TTC549 (cell line): ENCODE results near the gene ACSBG1.

ENCODE experiments used
- FAIRE-seq: peaks from 2 replicates; lab custom pipeline; 2012; peaks lifted over from hg19 to GRCh38; lab: Jason Lieb, UNC

Gene ACSBG1, protein sequence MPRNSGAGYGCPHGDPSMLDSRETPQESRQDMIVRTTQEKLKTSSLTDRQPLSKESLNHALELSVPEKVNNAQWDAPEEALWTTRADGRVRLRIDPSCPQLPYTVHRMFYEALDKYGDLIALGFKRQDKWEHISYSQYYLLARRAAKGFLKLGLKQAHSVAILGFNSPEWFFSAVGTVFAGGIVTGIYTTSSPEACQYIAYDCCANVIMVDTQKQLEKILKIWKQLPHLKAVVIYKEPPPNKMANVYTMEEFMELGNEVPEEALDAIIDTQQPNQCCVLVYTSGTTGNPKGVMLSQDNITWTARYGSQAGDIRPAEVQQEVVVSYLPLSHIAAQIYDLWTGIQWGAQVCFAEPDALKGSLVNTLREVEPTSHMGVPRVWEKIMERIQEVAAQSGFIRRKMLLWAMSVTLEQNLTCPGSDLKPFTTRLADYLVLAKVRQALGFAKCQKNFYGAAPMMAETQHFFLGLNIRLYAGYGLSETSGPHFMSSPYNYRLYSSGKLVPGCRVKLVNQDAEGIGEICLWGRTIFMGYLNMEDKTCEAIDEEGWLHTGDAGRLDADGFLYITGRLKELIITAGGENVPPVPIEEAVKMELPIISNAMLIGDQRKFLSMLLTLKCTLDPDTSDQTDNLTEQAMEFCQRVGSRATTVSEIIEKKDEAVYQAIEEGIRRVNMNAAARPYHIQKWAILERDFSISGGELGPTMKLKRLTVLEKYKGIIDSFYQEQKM

GRCh38 chr15:78234515-78235040 lies at the start of gene ACSBG1:
Gene ACSBG1 (minus strand): TSS chr15:78234565. CDS start chr15:78234501, 64 bp downstream.
- FAIRE-seq: no peak

DNA sequence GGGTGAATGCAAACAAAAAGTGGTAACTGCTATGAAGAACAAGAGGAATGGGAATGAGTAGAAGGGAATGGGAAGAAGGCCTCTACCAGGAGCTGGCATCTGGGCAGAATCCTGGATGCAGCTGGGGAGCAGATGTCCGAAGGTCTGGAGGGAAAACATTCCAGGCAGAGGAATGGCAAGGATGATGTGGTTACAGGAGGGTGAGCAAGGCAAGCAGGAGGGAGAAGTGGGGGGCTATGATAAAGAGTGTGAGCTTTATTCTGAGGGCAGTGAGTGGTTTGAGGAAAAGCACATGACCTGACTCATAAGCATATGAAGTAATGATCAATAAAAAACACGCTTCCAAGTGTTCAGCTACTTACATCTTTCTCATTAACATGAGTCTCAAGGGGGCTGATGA lies 48.0 kb upstream of the ACSBG1 start:
- FAIRE-seq: no peak

- no peak for FAIRE-seq
Measured at GRCh38 chr15:78280319-78281072, 46.1 kb upstream of the ACSBG1 start.

- no peak for FAIRE-seq
Measured at GRCh38 chr15:78276064-78276943, 41.9 kb upstream of the ACSBG1 start.

DNA sequence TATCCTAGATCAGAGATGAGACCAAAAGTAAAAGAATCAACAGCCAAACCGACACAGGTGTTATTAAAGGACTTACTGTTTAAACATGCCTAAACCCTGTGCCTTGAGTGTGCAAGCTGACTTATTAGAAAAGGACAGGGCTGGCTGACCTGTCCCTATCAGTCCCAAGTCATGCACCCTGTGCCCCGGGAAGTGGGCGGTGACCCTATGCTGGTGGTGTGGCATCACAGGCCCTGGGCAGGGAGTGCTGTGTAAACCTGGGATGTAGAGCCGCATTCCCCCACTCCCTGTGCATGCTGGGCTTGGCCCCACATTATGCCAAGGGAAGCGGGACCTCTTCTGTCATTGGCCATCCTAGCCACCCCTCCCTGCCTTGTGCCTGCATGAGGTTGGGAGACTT lies 40.6 kb upstream of the ACSBG1 start:
- FAIRE-seq: no peak

DNA sequence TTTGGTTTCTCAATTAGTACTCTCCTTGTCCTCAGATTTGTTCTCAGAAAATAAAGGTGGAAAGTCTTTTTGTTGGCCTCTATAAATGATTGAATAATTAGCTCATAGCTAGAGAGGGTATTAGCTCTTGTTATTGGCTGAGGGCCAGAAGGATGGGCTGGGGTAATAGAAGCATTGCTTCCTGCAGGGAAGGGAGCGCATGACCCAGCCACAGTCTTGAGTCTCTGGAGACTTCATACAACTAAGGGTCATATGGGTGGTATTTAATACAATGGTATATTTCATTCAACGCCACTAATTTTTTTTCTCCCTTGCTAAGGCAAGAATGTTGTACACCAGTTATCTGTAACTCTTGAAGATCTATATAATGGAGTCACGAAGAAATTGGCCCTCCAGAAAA lies 38.4 kb upstream of the ACSBG1 start:
- no peak for FAIRE-seq

GRCh38 chr15:78272316-78272715 lies 38.0 kb upstream of the ACSBG1 start:
- FAIRE-seq: no peak

DNA sequence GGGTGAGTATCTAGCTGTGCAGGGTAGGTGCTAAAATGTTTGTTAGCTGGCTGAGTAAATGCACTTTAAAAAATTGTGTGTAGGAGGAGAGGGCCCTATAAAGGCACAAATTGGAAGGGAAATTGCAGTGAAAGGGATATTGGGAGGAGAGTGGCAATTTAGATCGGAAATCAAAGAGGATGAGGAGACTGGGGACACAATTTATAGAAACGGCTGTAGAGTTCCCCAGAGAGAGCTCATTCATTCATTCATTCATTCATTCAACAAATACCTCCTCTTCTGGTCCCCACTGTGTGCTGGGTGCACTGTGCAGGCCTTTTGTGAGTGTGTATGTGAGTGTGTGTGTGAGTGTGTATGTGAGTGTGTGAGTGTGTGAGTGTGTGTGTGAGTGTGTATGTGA lies 32.4 kb upstream of the ACSBG1 start:
- no peak for FAIRE-seq

GRCh38 chr15:78266229-78266628 lies 31.9 kb upstream of the ACSBG1 start:
- FAIRE-seq: no peak

DNA sequence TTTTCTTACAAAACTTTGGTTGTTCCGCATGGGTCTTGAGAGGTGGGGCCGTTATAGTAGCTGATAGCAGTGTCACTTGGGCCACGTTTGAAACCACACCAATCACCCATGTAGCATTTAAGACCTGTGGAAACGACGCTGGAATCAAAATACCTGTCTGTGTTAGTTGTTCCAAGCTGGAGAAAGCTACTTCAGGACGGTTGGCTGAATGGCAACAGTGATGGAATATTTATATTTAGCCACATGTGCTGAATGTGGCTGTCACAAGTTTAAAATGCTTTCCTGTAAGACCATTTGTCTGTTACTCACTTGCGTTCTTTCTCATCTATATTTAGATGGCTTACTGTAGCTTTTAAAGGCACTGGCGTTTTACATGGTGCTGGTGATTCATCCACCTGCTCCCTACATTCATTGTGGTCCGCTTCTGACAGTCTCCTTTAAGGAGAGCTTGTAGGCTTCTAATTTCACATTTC lies 31.4 kb upstream of the ACSBG1 start:
- no peak for FAIRE-seq

DNA sequence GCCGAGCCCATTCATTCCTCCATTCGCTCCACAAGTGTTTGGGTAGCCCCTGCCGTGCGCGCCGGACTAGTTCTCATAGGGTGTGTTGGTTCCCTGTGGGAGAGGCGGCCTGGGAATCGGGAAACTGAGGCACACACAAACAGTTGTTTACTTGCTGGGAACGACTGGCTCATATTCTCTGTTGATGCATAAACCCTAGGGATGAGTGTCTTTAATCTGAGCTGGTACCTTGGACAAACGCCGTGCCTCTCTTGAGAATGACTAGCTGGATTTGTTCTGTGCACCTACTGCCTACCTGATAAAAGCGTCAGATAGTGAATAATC lies 30.7 kb upstream of the ACSBG1 start:
- FAIRE-seq: no peak

GRCh38 chr15:78264304-78265136 lies 30.2 kb upstream of the ACSBG1 start, which contains the start of gene DNAJA4:
Gene DNAJA4 (plus strand): TSS chr15:78264562. CDS start chr15:78264764, 202 bp downstream.
- FAIRE-seq: no peak

GRCh38 chr15:78263907-78264303 lies 29.5 kb upstream of the ACSBG1 start:
- FAIRE-seq: no peak

GRCh38 chr15:78263351-78263781 lies 29.0 kb upstream of the ACSBG1 start:
- no peak for FAIRE-seq

GRCh38 chr15:78261062-78261461 lies 26.7 kb upstream of the ACSBG1 start:
- FAIRE-seq: no peak

DNA sequence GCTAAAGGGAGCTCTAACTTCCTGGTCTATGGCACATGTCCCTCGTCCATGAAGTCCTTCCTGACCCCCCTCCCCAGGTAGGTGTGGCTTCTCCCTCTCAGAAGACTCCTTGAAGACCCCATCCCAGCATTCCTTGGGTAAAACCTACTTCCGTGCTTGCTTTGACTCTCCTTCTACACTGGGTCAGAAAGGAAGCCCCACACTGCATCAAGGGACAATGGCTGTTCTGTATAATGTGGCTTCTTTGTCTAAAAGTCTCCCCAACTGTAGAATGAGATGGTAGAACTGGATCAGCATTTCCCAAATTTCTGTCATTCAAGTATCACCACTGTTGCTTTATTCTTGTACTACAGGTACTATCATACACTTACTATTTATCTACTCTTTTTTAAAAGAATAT lies 26.1 kb upstream of the ACSBG1 start:
- FAIRE-seq: no peak

DNA sequence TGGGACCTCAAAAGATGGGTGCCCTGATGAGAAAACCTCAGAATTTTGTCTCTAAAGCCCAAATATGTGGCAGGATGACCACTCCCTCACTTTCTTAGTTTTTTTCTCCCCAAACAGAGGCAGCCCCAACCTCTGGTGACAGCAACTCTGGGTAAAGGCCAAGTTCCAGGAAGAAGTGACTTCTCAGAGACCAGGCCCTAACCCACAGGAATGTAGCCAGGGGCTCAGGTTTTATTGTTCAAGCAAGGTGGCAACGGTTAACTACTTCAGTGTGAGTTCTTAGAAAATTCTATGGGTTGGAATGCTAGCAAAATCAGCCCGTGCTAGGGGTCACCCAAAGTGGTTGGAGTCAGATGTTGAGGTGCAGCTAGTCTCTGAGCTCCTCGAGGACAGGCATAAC lies 24.9 kb upstream of the ACSBG1 start:
- FAIRE-seq: no peak

DNA sequence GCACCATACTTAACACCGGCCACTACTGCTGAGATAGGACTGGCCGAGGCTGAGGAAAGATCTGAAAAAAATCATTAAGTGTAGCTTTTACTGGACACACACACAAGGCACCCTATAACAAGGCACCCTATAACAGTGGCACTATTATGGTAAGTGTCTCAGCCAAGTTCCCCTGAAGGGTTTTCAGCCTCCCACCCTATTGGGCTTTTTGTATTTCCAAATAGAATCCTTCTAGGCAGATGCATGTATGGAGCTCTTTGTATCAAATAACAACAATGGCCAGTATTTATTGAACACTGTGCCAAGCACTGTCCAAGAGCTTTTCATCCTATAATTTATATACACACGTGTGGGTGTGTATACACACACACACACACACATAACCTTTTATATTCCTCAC lies 23.3 kb upstream of the ACSBG1 start:
- no peak for FAIRE-seq

GRCh38 chr15:78256044-78256437 lies 21.7 kb upstream of the ACSBG1 start:
- FAIRE-seq: no peak

DNA sequence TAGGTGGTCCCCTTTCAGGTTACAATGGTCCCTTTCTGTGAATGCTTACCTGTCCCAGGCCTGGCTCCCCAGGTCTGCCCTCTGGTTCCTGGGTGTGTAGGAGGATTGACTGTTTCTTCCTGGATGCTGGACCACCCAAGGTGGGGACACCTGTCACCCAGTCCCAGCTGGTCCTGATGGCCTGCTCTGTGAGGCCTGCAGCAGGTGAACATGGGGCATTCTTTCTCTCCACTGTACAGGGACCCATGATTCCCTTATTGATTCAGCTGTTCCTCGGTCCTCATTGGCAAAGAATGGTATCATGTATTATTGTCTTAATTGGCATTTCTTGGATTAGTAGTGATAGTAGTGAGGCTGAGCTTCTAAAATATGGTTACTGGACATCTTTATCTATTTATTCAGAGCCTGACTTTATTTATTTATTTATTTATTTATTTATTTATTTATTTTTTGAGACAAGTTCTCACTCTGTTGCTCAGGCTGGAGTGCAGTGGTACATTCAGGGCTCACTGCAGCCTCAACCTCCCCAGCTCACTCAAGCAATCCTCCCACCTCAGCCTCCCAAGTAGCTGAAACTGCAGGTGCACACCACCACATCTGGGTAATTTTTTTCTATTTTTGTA lies 21.2 kb upstream of the ACSBG1 start:
- no peak for FAIRE-seq
